H9 (cell line): ENCODE results near the gene BTD. TPM values are rescaled to one million over a fixed set of nuclear protein-coding genes. Genes with fewer than 3 reads are reported as not detected.

Experiments
- DNase-seq: peaks from one replicate; pipeline ENCODE4 v3.0.0-alpha.2; 2017
- H2AFZ ChIP-seq: one replicate; pipeline ENCODE4 v1.6.1; 2013; ENCODE audit warnings: mild to moderate bottlenecking, low read length, control low read depth, moderate library complexity
- H2AK5ac ChIP-seq: 2 replicates; pipeline ENCODE4 v1.6.1; 2013; ENCODE audit warnings: low read length, control low read depth, mixed read lengths; ENCODE audit not compliant: insufficient read length
- H2BK120ac ChIP-seq: one replicate; pipeline ENCODE4 v1.6.1; 2013; ENCODE audit warnings: low read depth, mild to moderate bottlenecking, low read length, control low read depth, inconsistent platforms; ENCODE audit not compliant: poor library complexity, severe bottlenecking
- H2BK12ac ChIP-seq: 2 replicates; pipeline ENCODE4 v1.6.1; 2013; ENCODE audit warnings: low read length, control low read depth, mixed read lengths, low read depth; ENCODE audit not compliant: insufficient read length
- H2BK15ac ChIP-seq: 2 replicates; pipeline ENCODE4 v1.6.1; 2013; ENCODE audit warnings: low read depth, low read length, control low read depth
- H2BK20ac ChIP-seq: one replicate; pipeline ENCODE4 v1.6.1; 2013; ENCODE audit warnings: low read depth, mild to moderate bottlenecking, low read length, control low read depth, inconsistent platforms; ENCODE audit not compliant: poor library complexity, severe bottlenecking
- H2BK5ac ChIP-seq: 2 replicates; pipeline ENCODE4 v1.6.1; 2013; ENCODE audit warnings: low read length, control low read depth, mixed read lengths; ENCODE audit not compliant: insufficient read length
- H3K14ac ChIP-seq: 2 replicates; pipeline ENCODE4 v1.6.1; 2013; ENCODE audit warnings: low read length, control low read depth; ENCODE audit not compliant: insufficient read depth
- H3K18ac ChIP-seq: 2 replicates; pipeline ENCODE4 v1.6.1; 2013; ENCODE audit warnings: low read depth, mild to moderate bottlenecking, mixed read lengths, low read length, control low read depth; ENCODE audit not compliant: insufficient read length
- H3K23ac ChIP-seq: 2 replicates; pipeline ENCODE4 v1.6.1; 2013; ENCODE audit warnings: low read length, control low read depth, mixed read lengths, low read depth; ENCODE audit not compliant: insufficient read length
- H3K23me2 ChIP-seq: 2 replicates; pipeline ENCODE4 v1.6.1; 2013; ENCODE audit warnings: low read depth, mild to moderate bottlenecking, mixed read lengths, low read length, control low read depth; ENCODE audit not compliant: insufficient read length, poor library complexity, severe bottlenecking
- H3K27ac ChIP-seq: 2 replicates; pipeline ENCODE4 v1.5.1; 2013; ENCODE audit warnings: low read length, control low read depth, mixed read lengths, low read depth; ENCODE audit not compliant: insufficient read length
- H3K27me3 ChIP-seq: 2 replicates; pipeline ENCODE4 v1.6.1; 2013; ENCODE audit warnings: low read length, control low read depth, inconsistent platforms; ENCODE audit not compliant: insufficient read depth
- H3K4ac ChIP-seq: 2 replicates; pipeline ENCODE4 v1.6.1; 2013; ENCODE audit warnings: low read depth, mild to moderate bottlenecking, control low read depth, inconsistent platforms, low read length, moderate library complexity
- H3K4me1 ChIP-seq: 2 replicates; pipeline ENCODE4 v1.6.1; 2013; ENCODE audit warnings: low read length, control low read depth, inconsistent platforms; ENCODE audit not compliant: insufficient read depth
- H3K4me2 ChIP-seq: 2 replicates; pipeline ENCODE4 v1.6.1; 2013; ENCODE audit warnings: low read length, control low read depth, mixed read lengths; ENCODE audit not compliant: insufficient read length, insufficient read depth
- H3K56ac ChIP-seq: 2 replicates; pipeline ENCODE4 v1.6.1; 2013; ENCODE audit warnings: low read depth, mild to moderate bottlenecking, mixed read lengths, low read length, control low read depth; ENCODE audit not compliant: insufficient read length
- H3K79me1 ChIP-seq: 2 replicates; pipeline ENCODE4 v1.6.1; 2013; ENCODE audit warnings: low read depth, mild to moderate bottlenecking, moderate library complexity, low read length, control low read depth, inconsistent platforms; ENCODE audit not compliant: insufficient read depth, poor library complexity, severe bottlenecking
- H3K79me2 ChIP-seq: 2 replicates; pipeline ENCODE4 v1.6.1; 2013; ENCODE audit warnings: low read length, control low read depth, inconsistent platforms; ENCODE audit not compliant: insufficient read depth
- H3K9ac ChIP-seq: 2 replicates; pipeline ENCODE4 v1.6.1; 2013; ENCODE audit warnings: low read length, control low read depth, mixed read lengths; ENCODE audit not compliant: insufficient read length; ENCODE audit errors: extremely low read depth
- H3K9me3 ChIP-seq: one replicate; pipeline ENCODE4 v1.6.1; 2013; ENCODE audit warnings: low read depth, low read length, inconsistent platforms; ENCODE audit not compliant: control insufficient read depth
- H3T11ph ChIP-seq: one replicate; pipeline ENCODE4 v1.6.1; 2013; ENCODE audit warnings: mild to moderate bottlenecking, low read length, control low read depth, inconsistent platforms
- H4K20me1 ChIP-seq: one replicate; pipeline ENCODE4 v1.6.1; 2013; ENCODE audit not compliant: control insufficient read depth, insufficient read length, insufficient read depth
- H4K5ac ChIP-seq: 2 replicates; pipeline ENCODE4 v1.6.1; 2013; ENCODE audit warnings: low read depth, mild to moderate bottlenecking, mixed read lengths, low read length, control low read depth; ENCODE audit not compliant: insufficient read length
- H4K8ac ChIP-seq: replicated peaks from 2 replicates; pipeline ENCODE4 v1.6.1; 2013; ENCODE audit warnings: low read length, control low read depth, mixed read lengths, low read depth; ENCODE audit not compliant: insufficient read length
- H4K91ac ChIP-seq: 2 replicates; pipeline ENCODE4 v1.6.1; 2013; ENCODE audit warnings: low read depth, mild to moderate bottlenecking, moderate library complexity, mixed read lengths, low read length, control low read depth; ENCODE audit not compliant: insufficient read length
- H3K27ac Mint-ChIP-seq, 3 experiments: 2 replicates in 2 of 3; 3 replicates in 1 of 3; pipeline ENCODE4 v1.8.0; 2020 to 2021; ENCODE audit warnings: mixed read lengths in 3 of 3, mild to moderate bottlenecking in 1 of 3, moderate library complexity in 1 of 3
- H3K27me3 Mint-ChIP-seq: 2 replicates; pipeline ENCODE4 v1.8.0; 2021; ENCODE audit warnings: low read depth, mild to moderate bottlenecking, moderate library complexity, mixed read lengths
- H3K36me3 Mint-ChIP-seq, 3 experiments: 2 replicates in 2 of 3; 3 replicates in 1 of 3; pipeline ENCODE4 v1.8.0; 2020 to 2021; ENCODE audit warnings: low read depth in 3 of 3, mixed read lengths in 3 of 3; ENCODE audit not compliant: insufficient read depth in 1 of 3
- H3K4me1 Mint-ChIP-seq, 2 experiments: 2 replicates each; pipeline ENCODE4 v1.8.0; 2020; ENCODE audit warnings: mixed read lengths in 2 of 2
- H3K4me3 Mint-ChIP-seq, 2 experiments: 2 replicates in 1 of 2; 3 replicates in 1 of 2; pipeline ENCODE4 v1.8.0; 2020 to 2021; ENCODE audit warnings: mild to moderate bottlenecking in 2 of 2, mixed read lengths in 2 of 2, moderate library complexity in 1 of 2
- H3K9me3 Mint-ChIP-seq, 2 experiments: 2 replicates in 1 of 2; 3 replicates in 1 of 2; pipeline ENCODE4 v1.8.0; 2020; ENCODE audit warnings: mild to moderate bottlenecking in 2 of 2, mixed read lengths in 2 of 2, moderate library complexity in 1 of 2
- WGBS: extraction: QIAGEN DNeasy Blood & Tissue Kit; methylation state at CpG from one replicate; pipeline ENCODE4 v1.1.7; 2013; ENCODE audit warnings: missing lambda C conversion rate, low lambda C conversion rate, mixed read lengths; ENCODE audit not compliant: insufficient read length; ENCODE audit errors: extremely low coverage; 5-methylcytosine and 5-hydroxymethylcytosine counted together
- total RNA-seq: library from RNA; stranded (reverse); gene quantifications from 2 replicates; pipeline ENCODE4 v1.2.1, GENCODE V29; 2021
- TF ChIP-seq, protein P1 (sequence below): fragments of 200-600 bp; sonication (generic); conservative IDR thresholded peaks from 3 replicates; pipeline ENCODE4 v1.8.0; 2021; ENCODE audit warnings: antibody characterized with exemption, mild to moderate bottlenecking

BTD gene
- total RNA-seq, 1 experiment from 2014 or later, result 21.5 TPM

DNA sequence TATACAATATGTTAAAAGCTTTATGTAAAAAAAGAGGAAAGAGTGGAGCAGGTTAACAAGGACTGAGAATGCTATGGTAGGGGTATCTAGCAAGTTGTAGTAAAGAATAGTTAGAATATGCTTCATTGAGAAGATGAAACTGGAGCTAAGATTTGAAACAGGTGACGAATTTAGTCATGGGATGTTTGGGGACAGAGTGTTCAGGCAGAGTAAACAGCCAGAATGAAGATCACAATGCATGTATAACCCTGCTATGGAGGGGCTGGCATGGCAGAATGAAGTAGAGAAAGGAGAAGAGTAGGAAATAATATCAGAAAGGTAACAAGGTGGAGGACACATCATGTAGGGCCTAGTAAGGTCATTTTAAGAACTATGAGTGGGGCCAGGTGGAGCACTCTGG is 72.0 kb downstream of the BTD start:
- Mint-ChIP-seq H3K27me3 (no peaks in the 10 kb centered on the region), H3K4me3 (no peak overlapping the region), H3K27ac (no peak overlapping the region), H3K36me3 (peaks cover 8 to 42% (median 32%) of the 10 kb centered on the region in 3 experiments; a peak in 6 of 7 replicates), H3K9me3 (no peaks in the 10 kb centered on the region), H3K4me1 (peaks cover 6 to 10% of the 10 kb centered on the region in 2 experiments)
- Histone ChIP-seq H3T11ph (no peak overlapping the region), H3K79me1 (no peaks in the 10 kb centered on the region), H2BK15ac (no peak overlapping the region), H3K4me1 (no peaks in the 10 kb centered on the region), H3K18ac (no peak overlapping the region), H3K79me2 (no peaks in the 10 kb centered on the region), H3K14ac (no peak overlapping the region), H3K4me2 (no peak overlapping the region), H3K4ac (no peak overlapping the region), H2AFZ (no peak overlapping the region), H3K23ac (no peak overlapping the region), H3K9me3 (no peaks in the 10 kb centered on the region), H3K27me3 (no peaks in the 10 kb centered on the region), H2BK20ac (no peak overlapping the region), H4K91ac (no peak overlapping the region), H2AK5ac (no peak overlapping the region), H3K27ac (no peak overlapping the region), H3K56ac (no peak overlapping the region), H2BK120ac (no peak overlapping the region), H4K8ac (no peak overlapping the region), H4K5ac (no peak overlapping the region), H2BK12ac (no peak overlapping the region), H3K9ac (no peak overlapping the region), H4K20me1 (no peaks in the 10 kb centered on the region), H3K23me2 (no peaks in the 10 kb centered on the region), H2BK5ac (no peak overlapping the region)
- WGBS, result no CpG with 5 or more reads among the region's 1 CpG
- TF ChIP-seq, protein P1, sequence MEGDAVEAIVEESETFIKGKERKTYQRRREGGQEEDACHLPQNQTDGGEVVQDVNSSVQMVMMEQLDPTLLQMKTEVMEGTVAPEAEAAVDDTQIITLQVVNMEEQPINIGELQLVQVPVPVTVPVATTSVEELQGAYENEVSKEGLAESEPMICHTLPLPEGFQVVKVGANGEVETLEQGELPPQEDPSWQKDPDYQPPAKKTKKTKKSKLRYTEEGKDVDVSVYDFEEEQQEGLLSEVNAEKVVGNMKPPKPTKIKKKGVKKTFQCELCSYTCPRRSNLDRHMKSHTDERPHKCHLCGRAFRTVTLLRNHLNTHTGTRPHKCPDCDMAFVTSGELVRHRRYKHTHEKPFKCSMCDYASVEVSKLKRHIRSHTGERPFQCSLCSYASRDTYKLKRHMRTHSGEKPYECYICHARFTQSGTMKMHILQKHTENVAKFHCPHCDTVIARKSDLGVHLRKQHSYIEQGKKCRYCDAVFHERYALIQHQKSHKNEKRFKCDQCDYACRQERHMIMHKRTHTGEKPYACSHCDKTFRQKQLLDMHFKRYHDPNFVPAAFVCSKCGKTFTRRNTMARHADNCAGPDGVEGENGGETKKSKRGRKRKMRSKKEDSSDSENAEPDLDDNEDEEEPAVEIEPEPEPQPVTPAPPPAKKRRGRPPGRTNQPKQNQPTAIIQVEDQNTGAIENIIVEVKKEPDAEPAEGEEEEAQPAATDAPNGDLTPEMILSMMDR, result no peak
- DNase-seq, result no peak
